OCI-LY7 (cell line): ENCODE measurements around the gene STRADB. TPM values are rescaled to one million over a fixed set of nuclear protein-coding genes. Genes with fewer than 3 reads are reported as not detected.

Source experiments
- small RNA-seq: library from RNA; depleted of rRNA; stranded (forward); fragments of <200 nt; gene quantifications from one replicate; pipeline ENCODE3, GENCODE V24; 2014
- total RNA-seq, 2 experiments: library from RNA; depleted of rRNA in 1 of 2; stranded (reverse); fragments of >200 nt in 1 of 2; shearing (Covaris generic) in 1 of 2; gene quantifications; 2 replicates each; pipeline ENCODE4 v1.2.3, GENCODE V29; 2014 to 2022

Gene STRADB
- total RNA-seq, 2 experiments from 2014 or later: 8.4 to 21.4 TPM

Small RNA genes lying within 50 kb of the gene (small RNA-seq; reads per million reads assigned to genes)
- gene RF00019: not detected

Other genes with a start within 250 kb of the STRADB start
- gene CASP8, start 191.2 kb upstream of the STRADB start, total RNA-seq (2014; rRNA removed; shearing (Covaris generic)): 30.5 and 32.4 TPM in 2 replicates
- gene CASP8, start 191.2 kb upstream of the STRADB start, total RNA-seq (2022): 34.7 and 35.9 TPM in 2 replicates
- gene FLACC1, start 94.4 kb upstream of the STRADB start, total RNA-seq (2014; rRNA removed; shearing (Covaris generic)): 0.10 TPM in 1 of 2 replicates, not detected in the other
- 0.85 and 1.2 TPM in 2 replicates for gene FLACC1, start 94.4 kb upstream of the STRADB start, total RNA-seq (2022)
- 4.9 and 7.1 TPM in 2 replicates for gene TRAK2, start 282 bp upstream of the STRADB start, total RNA-seq (2014; rRNA removed; shearing (Covaris generic))
- gene TRAK2, start 282 bp upstream of the STRADB start, total RNA-seq (2022): 11.3 and 11.9 TPM in 2 replicates
- 23.4 and 26.8 TPM in 2 replicates for gene TMEM237, start 191.8 kb downstream of the STRADB start, total RNA-seq (2014; rRNA removed; shearing (Covaris generic))
- 29.2 and 30.5 TPM in 2 replicates for gene TMEM237, start 191.8 kb downstream of the STRADB start, total RNA-seq (2022)
- not detected in 2 replicates for gene MPP4, start 246.9 kb downstream of the STRADB start, total RNA-seq (2014; rRNA removed; shearing (Covaris generic))
- gene MPP4, start 246.9 kb downstream of the STRADB start, total RNA-seq (2022): not detected in 2 replicates